HTERT RPE-1 (cell line): ENCODE results near the gene CAPN10.

Experiments used
- in situ Hi-C: fragments of 300-500 bp; cut with MboI; formaldehyde crosslinking; loops from 4 replicates; pipeline ENCODE4 v1.14.3; 2020; ENCODE audit warnings: low sequenced_read_pairs

The CAPN10 gene

DNA sequence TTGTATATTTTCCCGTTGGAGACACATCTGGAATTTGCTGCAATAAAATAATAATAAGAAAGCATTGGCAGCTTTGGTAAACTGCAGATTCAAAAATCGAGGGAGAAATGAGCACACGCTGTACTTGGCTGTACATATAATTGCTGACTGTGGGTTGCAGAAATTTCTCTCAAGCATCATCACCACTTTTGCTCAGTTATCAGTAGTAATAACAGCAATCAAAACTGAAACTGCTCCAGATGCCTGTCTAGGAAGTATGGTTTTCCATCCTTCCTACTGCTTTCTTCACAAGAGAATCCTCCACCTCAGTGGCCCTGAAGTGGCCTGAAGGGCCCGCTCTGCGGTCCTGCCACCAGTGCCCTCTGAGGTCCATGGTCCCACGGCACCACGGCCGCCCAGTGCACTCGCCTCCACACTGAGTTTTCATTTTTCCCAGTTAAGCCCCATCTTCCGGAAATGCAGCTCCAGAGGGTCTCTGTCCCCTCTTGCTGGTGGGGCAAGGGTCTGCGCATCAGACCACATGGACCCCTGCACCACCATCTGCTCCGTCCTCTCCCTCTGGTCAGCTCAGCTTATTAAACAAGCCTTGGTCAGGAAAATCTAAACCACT is 22.5 kb upstream of the CAPN10 start:
- in situ Hi-C loops: no loop called here

DNA sequence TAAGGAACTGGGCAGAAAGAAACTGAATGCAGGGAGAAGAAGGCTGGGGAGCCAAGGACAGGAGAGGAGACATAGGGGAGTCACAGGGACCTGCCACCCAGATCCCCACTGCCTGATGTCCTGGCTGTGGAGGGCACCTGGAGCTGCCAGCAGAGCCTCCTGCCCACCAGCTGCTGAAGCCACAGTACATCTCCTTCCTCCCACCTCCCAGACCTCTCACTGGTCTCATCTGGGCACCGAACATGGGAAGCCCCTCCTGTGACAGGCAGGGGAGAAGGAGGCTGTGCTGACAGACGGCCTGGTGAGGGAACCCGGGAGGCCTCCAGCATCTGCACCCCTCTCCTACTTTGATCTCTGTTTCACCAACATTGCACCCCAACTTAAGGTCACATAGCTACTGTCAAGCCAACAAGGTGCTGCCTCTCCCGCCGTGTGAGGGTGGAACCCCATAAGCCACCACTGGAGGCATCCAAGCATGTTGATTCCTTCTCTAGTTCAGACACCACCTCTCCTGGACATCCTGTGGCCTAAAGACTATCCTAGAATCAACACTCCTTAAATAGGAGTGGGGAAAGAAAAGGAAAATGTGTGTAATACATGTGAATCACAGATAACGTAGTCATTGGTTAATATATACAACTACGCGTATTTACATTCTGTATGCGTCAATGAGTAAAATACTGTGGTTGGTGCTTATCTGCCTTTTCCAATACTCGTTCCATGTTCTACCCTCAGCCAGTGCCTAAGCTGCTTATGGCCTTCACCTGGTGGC is 21.8 kb upstream of the CAPN10 start:
- in situ Hi-C loops: no loop called here

DNA sequence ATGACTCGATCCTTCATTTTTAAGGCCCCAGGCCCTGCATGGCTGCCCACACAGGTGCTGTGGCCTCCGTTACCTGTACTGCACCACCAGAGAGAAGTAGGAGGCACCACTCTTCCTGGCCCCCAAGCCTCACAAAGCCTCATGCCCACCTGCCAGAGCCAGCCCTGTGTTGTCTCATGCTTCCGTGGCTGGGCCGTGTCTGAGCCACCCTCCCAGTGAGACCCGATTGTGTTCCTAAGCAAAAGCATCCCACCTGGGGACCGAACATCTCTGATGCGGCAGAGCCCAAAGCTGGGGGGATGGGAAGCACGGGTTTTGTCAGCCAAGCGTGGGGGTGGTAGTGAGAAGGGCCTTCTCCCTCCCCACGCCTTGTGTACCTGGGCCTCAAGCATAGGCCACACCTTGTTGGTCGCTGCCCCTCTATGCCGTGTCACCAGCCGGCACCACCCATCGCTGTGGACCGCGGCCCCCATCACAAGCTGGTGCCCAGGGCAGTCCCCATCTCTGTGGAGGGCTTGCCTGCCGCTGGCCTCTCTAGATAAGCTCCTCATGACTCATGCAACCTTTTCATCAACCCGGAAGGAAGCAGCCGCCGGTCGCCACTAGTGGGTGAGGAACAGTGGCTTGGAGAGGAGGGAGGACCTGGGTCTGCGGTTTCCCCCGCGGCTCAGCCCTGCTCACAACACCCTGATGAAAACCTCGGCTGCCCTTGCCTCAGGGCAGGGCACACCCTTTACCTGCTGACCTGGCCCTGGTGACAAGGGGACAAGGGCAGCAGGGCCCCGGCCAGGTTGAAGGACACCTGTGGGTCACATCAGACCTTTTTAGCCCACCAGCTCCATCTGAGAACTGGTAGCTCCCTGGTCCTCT is 21.0 kb upstream of the CAPN10 start:
- in situ Hi-C loops: no loop called here

DNA sequence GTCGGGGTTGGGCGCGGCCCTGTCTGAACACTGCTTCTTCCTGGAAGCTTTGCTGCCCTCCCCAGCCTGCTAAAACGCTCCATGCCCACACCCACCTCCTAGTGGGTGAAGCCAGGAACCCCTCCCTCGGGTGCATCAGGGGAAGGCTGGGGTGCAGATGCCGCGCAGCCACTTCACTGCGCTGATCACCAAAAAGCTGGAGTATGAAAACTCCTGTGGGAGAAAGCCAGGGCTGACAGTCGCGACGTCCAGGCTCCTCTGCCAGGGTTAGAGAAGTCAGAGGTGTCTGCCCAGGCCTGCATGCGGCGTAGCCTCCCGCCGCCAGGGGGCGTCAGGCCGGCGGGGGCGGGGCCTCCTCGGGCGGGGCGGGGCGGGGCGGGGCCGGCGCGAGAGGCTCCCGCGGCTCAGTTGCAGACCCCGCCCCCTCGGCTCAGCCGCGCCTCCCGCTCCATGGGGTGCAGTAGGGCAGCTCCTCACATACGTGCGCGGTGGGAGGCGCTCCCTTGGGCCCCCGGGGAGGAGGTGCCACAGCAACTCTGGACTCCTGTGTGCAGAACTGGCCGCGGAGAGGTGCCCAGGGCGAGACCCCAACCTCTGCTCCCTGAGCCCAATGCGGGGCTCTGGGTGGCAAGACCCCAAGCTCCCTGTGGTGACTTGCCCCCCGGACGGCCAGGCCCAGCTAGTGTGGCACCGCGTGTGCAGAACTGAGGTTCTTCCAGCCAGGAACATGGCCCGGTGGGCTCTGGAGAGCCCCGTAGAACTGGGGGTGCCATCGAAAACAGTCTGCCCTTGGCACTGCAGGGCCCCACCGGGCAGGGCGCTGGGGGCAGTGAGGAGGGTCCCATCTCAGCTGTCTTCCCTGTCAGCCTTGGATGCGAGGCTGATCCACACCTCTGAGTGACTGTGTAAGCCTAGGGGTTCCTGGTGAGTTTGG is 20.1 kb upstream of the CAPN10 start:
- in situ Hi-C loops: no loop called here

DNA sequence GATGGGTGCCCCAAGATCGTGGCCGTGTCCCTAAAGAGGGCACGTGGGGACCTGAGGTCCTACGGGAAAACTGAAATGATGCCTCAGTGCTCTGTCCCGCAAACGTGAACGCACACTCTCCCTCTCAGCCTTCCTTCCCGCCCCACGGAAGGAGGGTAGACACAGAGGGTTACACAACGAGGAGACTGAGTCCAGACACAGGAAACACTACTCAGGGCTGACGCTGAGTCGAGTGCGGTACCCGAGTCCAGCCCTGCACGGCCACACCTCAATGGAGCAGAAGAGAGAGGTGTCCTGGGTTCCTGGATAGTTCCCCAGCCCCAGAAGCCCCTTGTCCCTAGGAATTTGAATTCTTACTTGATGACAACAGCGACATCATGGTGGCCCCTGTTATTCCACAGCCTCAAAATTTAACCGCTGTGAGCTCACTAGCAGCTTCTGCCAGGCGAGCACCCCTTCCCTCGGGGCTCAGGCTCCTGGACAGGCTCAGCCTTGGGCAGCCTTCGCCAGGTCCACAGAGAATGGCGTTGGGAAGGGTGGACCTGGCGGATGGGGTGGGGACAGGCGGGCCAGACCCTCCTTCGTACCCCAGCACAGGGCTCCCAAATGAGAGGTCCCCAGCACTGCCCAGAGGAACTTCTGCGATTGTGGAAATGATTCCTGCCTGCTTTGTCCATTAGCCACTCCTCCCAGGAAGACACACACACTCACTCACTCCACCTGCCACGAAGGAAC is 19.2 kb upstream of the CAPN10 start:
- in situ Hi-C loops: no loop called here

DNA sequence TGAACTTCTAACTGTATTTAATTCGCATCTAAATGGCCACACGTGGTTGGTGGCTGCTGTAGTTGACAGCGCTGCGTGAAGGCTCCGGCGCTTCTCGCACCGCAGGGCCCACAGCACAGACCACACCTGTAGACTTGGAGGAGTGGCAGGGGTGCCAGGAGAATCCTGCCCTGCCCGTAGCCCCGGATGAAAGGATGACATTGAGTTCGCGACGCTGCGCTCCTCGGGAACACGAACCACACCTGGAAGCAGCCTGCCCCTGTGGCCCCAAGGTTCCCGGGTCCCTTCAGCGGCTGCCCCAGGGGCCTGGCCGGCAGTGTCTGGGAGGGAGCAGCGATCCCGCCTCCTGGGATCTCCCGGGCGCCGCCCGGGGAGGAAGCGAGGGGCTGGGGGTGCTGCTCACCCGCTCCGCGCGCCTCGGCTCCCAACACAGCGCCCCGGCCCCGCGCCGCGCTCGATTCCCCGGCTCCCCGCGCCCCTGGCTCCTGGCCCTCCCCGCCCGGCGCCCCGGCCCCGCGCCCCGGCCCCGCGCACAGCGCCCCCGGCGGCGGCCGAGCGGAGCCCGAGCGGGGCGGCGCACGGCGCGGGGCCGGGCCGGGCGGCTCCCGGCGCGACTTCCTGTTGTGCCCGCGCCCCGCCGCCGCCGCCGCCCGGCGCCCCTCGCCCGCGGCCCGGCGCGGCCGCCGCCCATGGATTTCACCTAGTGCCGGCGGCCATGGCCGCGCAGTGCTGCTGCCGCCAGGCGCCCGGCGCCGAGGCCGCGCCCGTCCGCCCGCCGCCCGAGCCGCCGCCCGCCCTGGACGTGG is 18.5 kb upstream of the CAPN10 start, which contains the start of gene RNPEPL1:
RNPEPL1 (plus strand) TSS at position 613 of the 806 bp plus-strand sequence; CDS start at position 716, 103 bp downstream.
- in situ Hi-C loops: no loop called here

DNA sequence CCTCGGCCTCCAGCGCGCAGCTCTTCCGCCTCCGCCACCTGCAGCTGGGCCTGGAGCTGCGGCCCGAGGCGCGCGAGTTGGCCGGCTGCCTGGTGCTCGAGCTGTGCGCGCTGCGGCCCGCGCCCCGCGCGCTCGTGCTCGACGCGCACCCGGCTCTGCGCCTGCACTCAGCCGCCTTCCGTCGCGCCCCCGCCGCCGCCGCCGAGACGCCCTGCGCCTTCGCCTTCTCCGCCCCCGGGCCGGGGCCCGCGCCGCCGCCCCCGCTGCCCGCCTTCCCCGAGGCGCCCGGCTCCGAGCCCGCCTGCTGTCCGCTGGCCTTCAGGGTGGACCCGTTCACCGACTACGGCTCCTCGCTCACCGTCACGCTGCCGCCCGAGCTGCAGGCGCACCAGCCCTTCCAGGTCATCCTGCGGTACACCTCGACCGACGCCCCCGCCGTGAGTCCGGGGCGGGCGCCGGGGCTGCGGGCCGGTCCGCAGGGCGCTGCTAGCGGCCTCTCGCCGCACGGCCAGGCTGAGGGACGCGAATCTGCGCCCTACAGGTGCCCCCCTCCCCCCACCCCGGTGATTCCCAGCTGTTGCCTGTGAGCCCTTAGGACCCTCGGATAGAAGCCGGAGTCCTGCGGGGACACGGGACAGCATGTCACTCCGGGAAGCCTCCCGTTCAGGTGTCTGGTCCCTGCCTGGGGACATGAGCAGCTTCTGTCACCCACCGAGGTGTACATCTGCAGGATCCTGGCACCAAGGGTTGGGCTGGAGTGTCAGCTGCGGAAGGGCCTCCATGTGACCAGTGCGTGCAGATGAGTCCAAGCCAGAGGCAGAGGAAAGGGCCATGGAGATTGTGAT is 17.6 kb upstream of the CAPN10 start:
- in situ Hi-C loops: no loop called here

DNA sequence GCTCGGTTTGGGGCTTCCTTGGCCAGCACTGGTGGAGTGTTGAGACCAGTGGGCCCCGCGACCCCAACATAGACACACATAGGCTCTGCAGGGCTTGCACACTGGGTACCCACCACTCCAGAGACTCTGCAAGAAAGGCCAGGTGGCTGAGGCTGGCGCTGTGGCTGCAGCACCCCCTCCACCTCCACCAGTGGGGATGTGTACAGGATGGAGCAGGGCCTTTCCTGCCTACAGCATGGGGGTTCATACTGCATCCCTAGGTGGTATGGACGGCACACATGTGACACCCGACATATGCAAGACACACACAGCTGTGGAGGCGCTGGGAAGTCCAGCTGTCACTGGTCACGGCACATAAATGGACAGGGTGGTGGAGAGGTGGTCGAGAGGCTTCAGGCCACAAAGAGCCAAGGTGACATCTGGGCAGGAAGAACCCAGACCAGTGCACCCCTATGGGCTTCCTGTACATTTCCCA is 17.0 kb upstream of the CAPN10 start:
- in situ Hi-C loops: no loop called here

DNA sequence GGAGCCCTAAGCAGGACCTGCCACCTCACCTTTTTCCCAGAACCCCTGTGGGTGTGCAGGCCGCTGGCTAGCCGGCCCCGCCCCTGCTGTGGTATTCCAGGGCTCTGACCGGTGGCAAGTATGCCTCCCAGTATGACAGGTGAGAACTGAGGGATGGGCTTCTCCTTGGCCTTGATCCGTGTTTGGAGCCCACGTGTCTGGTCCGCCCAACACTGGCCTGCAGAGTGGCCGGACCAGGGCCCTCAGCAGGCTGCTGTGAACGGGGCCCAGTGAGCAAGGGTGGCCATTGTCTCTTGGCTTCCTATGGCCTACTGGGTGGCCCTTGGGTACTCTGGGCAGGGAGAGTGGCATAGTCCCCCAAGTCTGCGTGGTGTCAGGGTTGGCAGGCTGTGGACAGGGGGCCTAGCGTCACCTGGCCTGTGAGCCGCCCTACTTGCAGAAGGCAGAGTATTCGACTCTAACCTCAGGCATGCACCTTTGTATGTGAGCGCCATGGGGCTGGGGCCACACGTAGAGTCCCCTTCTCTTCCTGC is 16.5 kb upstream of the CAPN10 start:
- in situ Hi-C loops: no loop called here

DNA sequence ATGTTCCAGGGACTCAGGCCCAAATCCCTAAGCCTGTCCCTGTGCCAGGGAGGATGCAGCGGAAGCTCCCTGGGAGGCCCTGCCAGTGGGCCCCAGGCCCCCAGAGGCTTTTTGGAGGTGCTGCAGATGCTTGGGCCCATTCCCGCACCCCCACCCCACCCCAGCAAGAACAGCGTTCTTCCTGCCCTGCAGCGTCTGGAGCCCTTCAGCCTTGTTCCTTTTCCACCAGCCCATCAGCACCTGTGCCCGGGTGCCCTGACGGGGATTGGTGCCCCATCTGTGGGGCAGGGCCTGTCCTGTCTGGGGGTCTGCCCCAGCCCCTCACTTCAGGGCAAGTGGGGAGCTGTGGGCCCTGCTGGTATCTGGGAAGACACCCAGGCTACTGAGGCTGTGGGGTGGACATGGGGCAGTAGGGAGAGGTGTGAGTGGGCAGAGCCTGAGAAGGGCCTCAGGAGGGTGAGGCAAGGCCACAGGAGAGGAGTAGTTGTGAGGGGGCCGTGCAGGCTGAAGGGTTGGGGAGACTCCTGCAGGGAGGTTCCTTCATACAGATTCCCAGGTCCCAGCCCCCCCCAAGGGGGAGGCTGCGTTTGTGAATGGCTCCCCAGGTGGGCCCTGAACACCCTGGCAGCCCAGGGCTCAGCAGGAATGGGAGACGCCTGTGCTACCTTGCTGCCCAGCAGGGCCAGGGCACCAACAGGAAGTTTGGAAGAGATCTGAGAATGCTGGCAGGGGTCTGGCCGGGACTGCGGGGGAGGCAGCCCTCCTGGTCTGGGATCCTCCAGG is 15.8 kb upstream of the CAPN10 start:
- in situ Hi-C loops: no loop called here

DNA sequence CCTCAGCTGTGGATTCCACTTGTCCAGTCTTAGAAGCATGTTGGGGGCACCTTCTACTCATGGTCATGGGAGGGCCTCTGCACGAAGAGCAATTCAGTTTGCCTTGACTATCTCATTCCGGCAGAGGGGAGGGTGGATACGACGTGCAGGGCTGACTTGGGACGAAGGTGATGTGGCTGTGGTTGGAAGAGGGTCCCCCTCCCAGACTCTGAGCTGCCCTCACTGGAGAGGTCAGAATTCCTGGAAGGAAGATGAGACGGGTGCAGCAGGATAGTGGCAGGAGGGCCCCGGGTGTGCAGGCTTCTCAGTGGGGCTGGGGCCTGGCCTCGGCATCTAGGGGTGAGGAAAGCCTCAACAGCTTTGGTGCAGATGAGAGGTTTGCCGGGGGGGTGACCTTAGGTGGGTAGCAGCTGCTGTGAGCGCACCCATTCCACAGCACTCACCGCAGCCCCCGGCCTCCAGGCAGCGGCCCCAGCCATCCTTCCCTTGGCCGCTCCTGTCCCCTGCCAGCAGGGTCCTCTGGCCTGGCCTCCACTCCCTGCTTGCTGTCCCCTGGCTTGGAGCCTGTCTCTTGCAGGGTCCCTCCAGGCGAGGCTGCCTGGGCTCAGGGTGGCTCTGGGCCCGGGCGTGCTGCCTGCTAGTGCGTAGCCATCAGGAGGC is 15.1 kb upstream of the CAPN10 start:
- in situ Hi-C loops: no loop called here

DNA sequence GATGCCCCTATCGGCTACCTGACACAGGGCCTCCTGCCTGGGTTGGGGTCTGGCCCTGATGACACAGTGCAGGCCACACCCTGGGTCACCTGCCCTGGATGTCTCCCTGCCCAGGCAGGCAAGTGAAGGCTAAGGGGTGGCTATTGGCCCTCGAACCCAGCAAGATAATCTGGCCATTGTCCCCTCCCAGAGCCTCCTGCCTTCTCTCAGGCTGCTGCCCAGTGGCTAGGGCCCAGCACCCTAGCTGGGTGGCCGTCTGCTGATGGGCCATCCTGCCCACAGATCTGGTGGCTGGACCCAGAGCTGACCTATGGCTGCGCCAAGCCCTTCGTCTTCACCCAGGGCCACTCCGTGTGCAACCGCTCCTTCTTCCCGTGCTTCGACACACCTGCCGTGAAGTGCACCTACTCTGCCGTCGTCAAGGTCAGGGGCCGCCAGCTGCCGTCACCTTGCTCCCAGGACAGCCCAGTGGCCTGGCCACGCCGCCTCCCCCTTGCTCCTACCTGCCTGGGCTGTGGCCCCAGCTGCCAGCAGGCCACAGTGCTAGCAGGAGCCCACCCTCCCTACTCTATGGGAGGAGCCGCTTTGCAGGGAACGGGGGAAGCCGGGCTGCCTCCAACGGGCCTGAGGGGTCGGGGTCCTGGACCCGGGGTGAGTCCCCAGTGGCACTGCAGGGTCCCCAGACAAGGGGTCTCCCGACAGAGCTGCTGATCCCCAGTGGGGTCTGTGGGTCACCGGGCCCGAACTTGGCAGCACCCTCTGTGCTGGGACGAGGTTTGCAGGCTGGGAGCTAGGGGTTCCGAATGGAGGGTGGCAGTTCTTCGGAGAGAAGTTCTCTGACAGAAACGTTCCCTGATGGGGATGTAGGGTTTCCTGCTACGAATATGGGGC is 14.1 kb upstream of the CAPN10 start:
- in situ Hi-C loops: no loop called here

DNA sequence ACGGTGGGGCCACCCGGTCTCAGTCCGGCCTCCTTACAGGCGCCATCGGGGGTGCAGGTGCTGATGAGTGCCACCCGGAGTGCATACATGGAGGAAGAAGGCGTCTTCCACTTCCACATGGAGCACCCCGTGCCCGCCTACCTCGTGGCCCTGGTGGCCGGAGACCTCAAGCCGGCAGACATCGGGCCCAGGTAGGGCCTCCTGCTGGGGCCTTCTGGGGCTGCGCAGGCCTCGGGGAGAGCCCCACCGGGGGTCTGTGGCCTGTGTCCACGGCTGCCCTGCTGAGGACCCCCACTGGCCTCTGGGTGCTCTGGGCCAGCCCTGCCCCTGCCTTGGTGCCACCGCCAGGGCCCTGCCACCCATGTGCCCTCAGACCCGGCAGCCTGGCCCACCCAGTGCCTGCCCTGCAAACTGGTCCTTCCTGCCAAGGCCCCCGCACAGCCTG is 13.4 kb upstream of the CAPN10 start:
- in situ Hi-C loops: no loop called here

DNA sequence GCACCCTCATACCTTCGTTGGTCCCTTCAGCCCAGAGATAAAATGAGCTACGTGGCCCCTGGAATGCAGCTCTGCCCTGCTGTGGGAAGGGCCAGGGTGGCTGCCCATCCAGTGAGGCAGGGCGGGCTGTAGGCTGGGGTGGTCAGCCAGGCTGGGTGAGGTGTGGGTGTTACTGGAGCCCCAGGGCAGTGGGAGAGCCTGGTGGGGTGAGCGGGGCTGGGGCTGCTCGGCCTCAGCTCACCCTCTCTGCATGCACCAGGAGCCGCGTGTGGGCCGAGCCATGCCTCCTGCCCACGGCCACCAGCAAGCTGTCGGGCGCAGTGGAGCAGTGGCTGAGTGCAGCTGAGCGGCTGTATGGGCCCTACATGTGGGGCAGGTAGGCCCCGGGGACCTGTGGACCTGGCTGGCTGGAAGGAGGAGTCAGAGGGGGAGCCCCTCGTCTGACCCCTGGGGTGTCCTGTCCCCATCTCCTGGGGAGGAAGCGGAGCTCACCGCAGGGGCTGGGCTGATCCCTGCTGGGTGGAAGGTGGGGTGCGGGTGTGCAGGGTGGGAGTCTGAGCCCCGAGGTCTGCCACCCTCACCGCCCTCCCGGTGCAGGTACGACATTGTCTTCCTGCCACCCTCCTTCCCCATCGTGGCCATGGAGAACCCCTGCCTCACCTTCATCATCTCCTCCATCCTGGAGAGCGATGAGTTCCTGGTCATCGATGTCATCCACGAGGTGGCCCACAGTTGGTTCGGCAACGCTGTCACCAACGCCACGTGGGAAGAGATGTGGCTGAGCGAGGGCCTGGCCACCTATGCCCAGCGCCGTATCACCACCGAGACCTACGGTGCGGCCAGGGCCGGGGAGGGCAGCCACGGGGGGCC is 12.8 kb upstream of the CAPN10 start:
- in situ Hi-C loops: no loop called here
